ENCODE measurements around the gene HSPA4. TPM values are rescaled to one million over a fixed set of nuclear protein-coding genes. Genes with fewer than 3 reads are reported as not detected.

HSPA4 gene
- total RNA-seq, 1 donor from 2014 or later = 145 TPM

DNA sequence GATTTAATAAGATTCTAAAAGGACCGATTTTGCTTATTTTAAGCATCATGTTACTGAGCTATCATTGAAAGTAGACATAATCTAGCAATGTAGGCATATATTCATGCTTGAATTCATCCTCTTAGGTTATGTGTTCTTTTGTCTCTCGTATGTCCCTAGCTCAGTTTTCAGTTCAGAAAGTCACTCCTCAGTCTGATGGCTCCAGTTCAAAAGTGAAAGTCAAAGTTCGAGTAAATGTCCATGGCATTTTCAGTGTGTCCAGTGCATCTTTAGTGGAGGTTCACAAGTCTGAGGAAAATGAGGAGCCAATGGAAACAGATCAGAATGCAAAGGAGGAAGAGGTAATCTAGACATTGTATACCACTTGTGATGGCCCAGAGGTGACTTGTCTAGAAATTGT is 39.2 kb downstream of the HSPA4 start:
- no peak for DNase-seq (ENCODE audit: low read depth)

DNA sequence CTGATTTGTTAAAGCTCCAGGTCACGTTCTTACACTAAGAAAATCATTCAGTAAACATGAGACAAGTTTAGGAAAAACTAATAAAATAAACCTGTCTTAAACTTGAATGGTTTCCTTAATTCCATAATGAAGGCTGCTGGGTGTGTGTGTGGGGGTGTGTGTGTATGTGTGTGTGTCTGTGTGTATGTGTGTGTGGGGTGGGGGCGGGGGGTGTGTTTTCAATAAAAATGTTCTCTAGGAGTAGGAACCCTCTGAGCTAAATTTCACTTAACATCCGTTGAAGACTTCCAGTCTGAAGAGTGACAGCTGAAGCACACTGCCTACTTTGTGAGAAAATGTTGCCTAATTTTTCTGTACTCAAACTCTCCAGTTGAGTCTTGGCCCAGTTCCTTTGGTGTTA is 54.5 kb downstream of the HSPA4 start:
- DNase-seq (ENCODE audit: low read depth) = no peak

GRCh38 chr5:133106761-133107572 is 55.2 kb downstream of the HSPA4 start:
- DNase-seq (ENCODE audit: low read depth) = no peak

- DNase-seq (ENCODE audit: low read depth) = no peak
Measured at GRCh38 chr5:133108481-133108921, 56.7 kb downstream of the HSPA4 start.

DNA sequence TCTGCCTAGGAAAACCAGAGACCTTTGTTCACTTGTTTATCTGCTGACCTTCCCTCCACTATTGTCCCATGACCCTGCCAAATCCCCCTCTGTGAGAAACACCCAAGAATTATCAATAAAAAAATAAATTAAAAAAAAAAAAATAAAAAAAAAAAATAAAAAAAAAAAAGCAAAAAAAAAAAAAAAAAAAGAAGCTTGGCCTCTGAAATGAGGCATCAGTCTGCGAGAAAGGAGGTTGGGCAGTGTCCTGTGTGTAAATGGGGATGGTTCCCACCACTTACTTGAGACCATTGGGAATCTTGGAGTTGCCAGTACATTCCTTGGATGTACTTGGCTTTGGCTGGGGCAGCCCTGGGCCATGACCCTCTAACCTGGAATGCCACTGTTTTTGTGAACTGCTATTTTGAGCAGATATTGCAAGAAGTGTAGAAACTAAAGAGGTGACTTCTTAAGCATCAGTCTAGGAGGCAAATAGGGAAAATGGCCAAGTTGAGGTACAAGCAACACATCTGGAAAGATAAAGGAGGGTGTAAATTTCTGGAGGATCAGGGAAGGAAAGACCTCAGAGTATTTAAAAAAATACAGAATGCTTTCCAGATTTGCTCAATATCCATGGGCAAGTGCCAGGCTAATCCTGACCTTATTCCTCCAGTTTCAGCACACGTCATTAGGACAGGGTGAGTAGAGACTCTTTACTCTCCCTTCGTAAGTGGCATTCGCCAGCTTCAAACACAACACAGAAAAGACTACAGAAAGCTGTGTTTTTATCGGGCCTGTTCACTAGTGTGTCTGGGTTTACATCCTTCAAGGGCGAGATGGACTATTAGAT is 58.1 kb downstream of the HSPA4 start:
- no peak for DNase-seq (ENCODE audit: low read depth)

DNA sequence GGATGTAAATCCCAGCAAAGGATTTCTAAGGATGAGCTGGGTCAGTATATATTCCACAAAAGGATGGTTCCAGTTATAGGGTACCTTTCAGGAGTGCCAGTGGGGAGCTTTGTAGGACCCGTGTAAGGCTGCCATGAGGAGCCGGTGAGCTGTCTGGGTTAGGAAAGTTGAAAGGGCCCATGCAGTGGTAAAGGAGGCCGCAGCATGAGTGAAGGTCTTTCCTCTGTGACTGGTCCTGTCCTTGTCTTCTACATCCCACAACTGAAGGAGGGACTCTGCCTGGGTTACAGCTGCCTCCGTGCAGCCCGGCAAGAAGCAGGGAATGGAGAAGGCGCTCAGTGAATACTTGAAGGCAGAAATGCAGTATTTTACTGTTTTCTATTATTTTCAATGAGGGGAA is 58.9 kb downstream of the HSPA4 start:
- DNase-seq (ENCODE audit: low read depth) = no peak

DNA sequence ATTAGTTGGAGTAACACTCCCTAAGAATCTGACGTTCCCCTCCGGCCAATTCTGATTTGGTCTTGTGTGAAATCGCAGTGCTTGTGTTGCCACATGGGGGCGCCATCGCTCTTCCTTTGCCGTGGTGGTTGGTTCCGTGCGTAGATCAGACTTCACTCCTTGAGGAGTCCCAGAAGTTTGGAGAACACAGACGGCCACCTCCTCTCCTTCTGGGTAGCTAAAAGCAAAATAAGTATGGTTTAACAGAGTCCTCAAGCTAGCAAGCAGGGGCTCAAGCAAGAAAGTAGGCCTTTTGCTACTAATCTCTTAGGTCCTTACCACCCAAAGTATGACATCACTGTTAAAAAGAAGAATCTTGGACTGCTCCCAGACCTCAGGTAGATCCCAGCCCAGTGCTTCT is 59.5 kb downstream of the HSPA4 start:
- DNase-seq (ENCODE audit: low read depth) = peak; percentile 86

- no peak for DNase-seq (ENCODE audit: low read depth)
Measured at GRCh38 chr5:133112026-133112660, 60.3 kb downstream of the HSPA4 start.

GRCh38 chr5:133113331-133114061 is 61.7 kb downstream of the HSPA4 start:
- peak; percentile 74 for DNase-seq (ENCODE audit: low read depth)

DNA sequence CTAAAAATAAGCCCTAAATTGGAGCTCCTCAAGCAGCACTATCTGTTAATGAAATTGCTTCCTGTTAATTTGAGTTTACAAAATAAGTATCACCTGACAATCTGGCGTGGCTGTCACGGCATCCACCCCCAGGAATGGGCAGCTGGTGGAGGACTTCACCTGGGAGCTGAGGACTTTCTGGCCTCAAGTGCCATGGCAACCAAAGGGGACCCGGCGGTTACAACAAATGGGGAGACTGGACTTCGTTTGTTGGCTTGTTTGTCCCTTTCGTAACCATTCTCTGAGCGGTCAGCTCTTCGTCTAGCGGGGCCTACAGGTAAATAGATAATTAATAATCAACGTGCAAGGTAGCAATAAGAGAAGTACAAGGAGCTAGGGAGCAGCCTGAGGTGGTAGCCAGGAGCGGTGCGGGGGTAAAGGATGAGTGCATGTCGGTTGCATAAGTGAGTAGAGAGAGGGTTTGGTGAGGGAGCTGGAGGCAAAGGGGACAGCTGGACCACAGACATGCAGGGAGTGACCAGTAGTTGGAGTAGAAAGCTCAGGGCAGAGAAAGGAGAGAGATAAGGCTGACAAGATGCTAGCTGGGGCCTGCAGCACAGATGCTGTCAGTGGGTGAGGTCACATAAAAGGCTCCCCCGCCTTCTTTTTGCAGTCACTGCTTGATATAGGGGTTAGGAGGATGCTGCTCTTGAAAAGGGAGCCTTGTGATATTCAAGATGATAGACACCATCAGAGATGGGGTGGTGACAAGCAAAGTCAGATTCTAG is 62.5 kb downstream of the HSPA4 start:
- DNase-seq (ENCODE audit: low read depth) = peak; percentile 36

GRCh38 chr5:133114933-133115310 is 63.1 kb downstream of the HSPA4 start:
- no peak for DNase-seq (ENCODE audit: low read depth)

- DNase-seq (ENCODE audit: low read depth) = no peak
Measured at GRCh38 chr5:133116601-133117000, 64.8 kb downstream of the HSPA4 start.

GRCh38 chr5:133117166-133117911 is 65.5 kb downstream of the HSPA4 start:
- peak; percentile 34 for DNase-seq (ENCODE audit: low read depth)

DNA sequence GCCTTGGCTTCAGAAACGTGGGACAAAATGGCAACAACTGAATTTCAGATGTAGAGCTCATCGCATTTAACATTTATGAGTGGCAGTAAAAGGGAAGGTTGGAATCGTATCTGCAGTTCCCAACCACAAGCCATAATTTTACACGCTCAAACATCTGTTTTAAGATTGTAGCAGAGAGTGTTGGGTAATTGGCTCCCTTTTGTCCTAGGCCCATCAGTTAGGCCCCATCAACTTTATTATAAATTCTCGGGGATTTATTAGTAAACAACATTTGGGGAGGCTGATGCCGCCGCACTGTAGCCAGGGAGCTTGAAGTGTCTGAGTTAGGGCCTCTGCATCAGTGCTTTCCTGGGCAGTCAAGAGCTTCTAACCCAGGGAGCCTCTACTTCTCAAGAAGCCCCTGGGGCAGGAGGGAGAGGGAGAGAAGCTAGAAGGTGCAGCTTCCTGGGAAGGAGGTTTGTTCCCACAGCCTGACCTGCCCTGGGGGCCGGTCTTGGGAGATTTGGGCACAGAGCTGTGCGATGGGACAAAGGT is 66.2 kb downstream of the HSPA4 start:
- no peak for DNase-seq (ENCODE audit: low read depth)

- no peak for DNase-seq (ENCODE audit: low read depth)
Measured at GRCh38 chr5:133118741-133119140, 66.9 kb downstream of the HSPA4 start.

DNA sequence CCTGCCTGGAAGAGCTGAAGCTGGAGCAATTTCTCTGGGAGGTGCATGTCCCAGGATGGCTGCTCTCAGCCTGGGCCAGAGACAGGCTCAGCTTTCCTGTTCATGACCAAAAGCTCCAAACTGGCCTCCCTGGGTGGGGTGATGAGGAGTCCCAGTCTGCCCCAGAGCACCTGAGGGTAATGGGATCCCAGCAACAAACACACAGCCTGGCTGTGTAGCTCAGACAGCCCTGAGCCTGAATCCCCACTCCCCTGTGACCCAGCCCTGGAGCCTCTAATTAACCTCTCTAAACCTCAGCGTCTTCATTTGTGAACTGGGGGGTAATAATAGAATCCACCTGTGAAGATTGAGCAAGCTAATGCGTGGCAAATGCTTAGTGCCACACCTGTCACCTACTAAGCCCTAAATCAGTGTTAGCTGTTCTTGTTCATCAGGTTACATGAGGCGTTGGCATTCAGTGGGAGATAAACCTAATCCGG is 67.5 kb downstream of the HSPA4 start:
- DNase-seq (ENCODE audit: low read depth) = peak; percentile 79

GRCh38 chr5:133120156-133120750 is 68.4 kb downstream of the HSPA4 start:
- DNase-seq (ENCODE audit: low read depth) = no peak

DNA sequence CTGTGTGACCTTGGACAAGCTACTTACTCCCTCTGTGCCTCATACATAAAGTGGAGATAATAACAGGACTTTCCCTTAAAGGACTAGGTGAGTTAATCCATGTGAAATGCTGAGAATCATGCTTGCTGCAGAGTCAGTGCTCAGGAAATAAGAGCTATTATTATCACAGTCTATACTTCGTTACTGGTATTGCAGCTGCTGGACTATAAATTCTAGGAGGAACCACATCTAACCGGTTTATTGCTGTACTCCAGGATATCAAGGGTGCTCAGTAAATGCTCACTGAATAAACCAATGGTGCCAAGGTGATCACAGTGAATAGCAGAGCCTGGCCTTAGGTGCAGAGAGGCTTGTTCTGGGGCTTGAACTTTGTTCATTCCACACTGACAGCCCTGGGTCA is 69.3 kb downstream of the HSPA4 start:
- DNase-seq (ENCODE audit: low read depth) = peak; percentile 53

DNA sequence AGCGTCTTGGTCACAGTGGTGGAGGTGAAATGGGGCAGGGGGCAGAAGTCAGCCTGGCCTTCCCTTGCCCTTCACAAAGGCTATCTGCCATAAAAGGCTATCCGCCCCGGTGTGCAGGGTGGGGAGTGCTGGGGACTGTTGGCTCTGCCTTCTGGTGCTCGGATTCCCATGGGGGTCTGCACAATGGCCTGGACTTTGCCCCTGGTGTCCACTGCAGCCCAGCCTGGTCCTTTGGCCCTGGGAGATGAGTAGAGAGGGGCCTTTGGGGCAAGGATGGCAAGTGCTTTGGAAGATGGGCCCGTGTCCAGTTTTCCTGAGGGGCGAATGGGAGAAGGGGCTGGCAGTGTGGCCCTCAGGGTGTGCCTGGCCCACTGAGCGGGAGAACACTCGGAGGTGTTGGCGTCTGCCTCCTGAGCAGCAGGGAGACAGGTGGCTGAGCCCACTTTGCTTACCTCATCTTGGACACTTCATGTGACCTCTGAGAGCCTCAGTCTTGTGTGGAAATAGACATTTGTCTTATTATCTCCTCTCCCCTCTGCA is 69.9 kb downstream of the HSPA4 start:
- no peak for DNase-seq (ENCODE audit: low read depth)

Data from myocyte (in vitro differentiated cells).